ENCODE measurements around the gene DENND4A.
A peak's percentile ranks its signal among the peaks of the same experiment; 100 is the strongest.

DENND4A gene

DNA sequence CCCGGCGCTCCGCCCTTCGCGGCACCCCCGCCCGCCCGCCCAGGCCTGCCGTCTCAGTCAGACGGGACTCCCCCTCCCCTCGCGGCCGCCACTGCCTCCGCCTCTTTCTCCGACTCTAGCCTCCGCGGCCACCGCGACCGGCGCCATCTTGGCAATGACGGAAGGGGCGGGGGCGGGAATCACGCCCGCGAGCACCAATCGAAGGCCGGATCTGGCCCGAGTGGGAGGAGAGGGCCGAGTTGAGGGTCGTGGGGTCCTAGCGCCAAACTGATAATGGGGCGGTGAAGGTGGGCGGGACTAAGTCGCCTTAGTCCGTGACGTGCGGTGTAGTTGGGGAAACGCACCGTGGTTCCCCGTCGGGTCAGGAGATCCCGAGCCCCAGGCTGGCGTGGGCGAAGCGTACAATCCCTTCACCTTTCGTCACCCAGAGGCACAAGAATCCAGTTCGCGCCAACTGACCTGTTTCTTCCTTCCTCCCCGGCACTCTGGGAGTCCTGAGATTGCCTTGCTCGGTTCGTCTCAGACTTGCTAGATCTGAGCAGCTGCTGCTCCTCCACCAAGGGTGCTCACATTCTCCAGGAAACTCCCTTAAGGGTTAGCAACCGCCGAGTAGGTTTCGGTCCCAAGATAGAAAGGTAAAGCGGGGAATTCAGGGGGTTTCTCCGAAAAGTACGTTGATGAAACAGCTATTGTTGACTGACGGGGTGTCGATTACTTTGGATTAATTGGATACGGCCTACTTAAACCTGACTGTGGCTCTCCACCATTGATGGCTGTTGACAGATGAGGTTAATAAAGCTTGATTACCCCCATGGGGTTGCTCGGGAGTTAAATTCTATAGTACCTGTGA lies at the start of gene DENND4A:
DENND4A (minus strand) TSS at position 156 of the 850 bp plus-strand sequence. CDS start 35,843 bp downstream, outside the sequence.
- FAIRE-seq (peak; percentile 97), DNase-seq (ENCODE audit: low spot score) (peak; percentile 98)

DNA sequence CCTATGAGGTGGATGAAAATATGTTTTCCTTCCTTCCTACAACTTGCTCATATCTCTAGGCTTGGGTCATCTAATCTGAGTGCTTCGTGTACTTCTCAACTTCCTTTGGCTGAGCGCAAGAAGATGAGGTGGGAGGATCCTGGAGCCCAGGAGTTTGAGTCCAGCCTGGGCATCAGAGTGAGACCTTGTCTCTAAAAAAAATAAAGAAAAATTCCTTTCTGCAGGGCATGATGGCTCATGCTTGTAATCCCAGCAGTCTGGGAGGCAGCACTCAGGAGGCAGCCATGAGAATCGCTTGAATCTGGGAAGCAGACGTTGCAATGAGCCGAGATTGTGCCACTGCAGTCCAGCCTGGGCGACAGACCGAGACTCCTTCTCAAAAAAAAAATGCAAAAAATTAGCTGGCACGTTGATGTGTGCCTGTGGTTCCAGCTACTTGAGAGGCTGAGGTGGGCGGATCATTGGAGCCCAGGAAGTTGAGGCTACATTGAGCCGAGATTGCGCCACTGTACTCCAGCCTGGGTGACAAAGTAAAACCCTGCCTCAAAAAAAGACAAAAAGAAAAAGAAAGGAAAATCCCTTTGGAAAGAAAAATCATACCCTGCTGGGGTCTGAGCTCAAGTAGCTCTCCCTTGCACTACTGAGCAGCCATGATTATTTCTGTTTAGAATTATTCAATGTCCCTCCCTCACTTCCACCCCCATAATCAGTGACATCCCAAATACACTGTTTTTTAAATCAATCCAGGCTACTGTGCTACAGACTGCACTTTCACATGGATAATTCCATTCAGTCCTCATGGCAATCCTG lies 49.2 kb upstream of the DENND4A start:
- FAIRE-seq (no peak), DNase-seq (ENCODE audit: low spot score) (no peak)

DNA sequence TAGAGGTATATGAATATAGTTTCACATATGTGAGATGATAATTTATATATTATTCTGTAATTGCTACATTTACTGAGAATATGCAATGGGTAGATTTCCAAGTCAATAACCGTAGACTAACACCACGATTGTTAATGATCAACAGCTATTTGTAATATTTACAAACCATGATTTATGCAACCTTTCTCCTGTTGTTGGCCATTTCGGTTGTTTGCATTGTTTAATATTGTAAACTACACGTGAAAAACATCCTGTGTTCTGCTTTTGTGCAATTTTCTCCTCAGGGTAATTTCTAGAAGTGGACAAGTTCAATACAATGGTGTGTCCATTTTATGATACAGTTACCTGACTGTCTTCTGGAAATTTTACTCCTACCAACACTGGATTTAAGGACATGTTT lies 47.9 kb upstream of the DENND4A start:
- FAIRE-seq (no peak), DNase-seq (ENCODE audit: low spot score) (no peak)

DNA sequence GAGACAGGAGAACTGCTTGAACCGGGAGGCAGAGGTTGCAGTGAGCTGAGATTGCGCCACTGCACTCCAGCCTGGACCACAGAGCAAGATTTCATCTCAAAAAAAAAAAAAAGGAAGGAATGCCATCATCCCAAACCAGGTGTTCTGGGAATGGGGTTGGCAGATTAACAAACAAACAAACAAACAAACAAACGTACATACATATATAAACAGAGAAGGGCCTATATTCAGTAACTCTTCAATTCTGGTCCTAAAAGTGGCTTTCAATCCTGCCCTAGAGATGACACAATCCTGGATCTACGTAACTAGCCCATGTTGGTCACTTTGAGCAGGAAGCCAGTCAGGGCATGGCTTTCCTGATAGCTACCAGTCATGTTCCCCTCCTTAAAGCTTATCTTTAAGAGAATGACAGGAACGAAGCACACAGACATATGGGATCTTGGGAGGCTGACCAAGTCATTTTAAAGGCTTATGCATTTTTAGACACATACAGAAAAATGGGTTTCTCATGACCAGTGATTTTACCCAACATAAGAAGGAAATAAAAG lies 47.3 kb upstream of the DENND4A start:
- FAIRE-seq, result no peak
- DNase-seq (ENCODE audit: low spot score), result no peak

DNA sequence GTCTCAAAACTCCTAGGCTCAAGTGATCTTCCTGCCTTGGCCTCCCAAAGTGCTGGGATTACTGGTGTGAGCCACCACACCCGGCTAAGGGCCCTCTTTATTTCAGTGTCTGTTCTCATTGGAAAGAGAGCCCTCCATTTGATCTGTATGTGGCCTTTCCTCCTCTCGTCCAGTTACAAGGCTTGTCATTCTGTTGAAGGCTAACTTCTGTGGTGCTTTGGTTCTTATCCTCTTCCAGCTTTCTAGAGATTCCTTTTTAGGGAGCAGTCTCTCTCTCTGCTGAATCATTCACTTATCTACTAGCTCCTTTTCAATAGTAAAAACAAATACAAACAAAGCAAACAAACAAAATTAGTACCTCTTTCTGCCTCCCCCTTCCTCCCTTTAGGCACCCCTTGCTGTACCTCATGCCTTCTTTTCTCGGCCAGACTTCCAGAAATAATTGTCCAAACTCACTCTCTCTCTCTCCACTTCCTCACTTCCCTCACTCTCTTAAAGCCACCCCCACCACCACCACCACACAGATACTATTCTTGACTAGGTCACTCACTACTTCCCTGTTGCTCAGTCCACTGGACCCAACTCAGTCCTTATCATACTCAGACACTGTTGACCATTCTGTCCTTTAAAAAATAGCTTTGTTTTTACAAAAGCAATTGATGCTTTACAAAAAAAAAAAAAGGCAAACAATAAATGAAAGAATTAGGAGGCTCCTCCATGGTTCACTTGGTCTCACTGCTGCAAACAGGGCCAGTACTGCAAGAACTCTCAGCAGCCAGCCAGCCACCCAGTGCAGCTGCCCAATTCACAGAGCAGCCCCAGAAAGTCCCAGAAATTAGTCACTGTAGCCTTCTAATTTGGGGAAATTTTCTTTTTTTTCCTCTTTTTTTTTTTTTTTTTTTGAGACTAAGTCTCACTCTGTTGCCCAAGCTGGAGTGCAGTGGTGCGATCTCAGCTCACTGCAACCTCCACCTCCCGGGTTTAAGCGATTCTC lies 45.5 kb upstream of the DENND4A start:
- no peak for FAIRE-seq
- DNase-seq (ENCODE audit: low spot score), result no peak

DNA sequence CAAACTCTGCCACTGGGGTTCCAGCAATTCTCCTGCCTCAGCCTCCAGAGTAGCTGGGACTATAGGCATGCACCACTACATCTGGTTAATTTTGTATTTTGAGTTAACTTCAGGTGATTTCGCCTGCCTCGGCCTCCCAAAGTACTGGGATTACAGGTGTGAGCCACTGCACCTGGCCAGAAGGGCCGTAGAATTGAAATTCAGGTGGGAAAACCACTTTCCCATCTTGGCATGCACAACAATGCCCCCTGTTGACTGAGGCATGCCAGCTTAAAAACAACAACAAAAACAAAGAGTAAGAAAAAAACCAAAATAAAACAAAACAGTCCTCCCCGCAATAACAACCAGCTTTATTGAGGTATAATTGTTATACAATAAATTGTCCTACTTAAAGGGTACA lies 44.6 kb upstream of the DENND4A start:
- no peak for FAIRE-seq
- no peak for DNase-seq (ENCODE audit: low spot score)

DNA sequence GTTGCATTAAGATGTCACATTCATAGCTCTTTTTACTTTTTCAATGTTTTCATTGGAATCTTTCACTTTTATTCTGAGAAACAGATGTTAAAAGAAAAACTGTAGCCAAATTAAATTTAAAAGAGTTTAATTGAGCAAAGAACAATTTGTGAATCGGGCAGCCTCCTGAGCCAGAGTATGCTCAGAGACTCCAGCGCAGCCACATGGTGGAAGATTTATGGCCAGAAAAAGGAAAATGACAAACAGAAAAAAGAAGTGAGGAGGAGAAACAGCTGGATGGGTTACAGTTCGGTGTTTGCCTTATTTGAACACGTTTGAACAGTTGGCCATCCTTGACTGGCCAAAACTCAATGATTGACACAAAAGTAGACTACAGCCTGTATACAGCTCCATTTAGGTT lies 43.4 kb upstream of the DENND4A start:
- FAIRE-seq (no peak), DNase-seq (ENCODE audit: low spot score) (no peak)

DNA sequence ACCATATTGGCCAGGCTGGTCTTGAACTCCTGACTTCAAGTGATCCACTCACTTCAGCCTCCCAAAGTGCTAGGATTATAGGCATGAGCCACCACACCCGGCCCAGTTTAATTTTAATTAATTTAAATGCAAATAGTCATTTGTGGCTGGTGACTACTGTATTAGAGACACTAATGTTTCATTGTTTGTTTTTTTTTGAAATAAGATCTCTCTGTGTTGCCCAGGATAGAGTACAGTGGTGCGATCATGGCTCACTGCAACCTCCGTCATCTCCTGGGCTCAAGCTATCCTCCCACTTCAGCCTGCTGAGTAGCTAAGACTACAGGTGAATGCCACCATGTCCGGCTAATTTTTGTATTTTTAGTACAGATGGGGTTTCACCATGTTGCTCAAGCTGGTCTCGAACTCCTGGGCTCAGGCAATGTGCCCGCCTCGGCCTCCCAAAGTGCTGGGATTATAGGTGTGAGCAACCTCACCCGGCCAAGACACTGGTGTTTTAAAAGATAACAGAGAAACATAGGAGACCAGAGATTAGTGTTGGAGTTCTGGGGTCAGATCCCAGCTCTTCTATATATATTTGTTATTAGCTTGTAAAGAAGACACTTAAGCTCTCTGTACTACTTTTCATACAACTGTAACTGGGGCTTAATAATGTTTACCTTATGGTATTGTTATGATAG lies 42.6 kb upstream of the DENND4A start:
- FAIRE-seq (no peak), DNase-seq (ENCODE audit: low spot score) (no peak)

DNA sequence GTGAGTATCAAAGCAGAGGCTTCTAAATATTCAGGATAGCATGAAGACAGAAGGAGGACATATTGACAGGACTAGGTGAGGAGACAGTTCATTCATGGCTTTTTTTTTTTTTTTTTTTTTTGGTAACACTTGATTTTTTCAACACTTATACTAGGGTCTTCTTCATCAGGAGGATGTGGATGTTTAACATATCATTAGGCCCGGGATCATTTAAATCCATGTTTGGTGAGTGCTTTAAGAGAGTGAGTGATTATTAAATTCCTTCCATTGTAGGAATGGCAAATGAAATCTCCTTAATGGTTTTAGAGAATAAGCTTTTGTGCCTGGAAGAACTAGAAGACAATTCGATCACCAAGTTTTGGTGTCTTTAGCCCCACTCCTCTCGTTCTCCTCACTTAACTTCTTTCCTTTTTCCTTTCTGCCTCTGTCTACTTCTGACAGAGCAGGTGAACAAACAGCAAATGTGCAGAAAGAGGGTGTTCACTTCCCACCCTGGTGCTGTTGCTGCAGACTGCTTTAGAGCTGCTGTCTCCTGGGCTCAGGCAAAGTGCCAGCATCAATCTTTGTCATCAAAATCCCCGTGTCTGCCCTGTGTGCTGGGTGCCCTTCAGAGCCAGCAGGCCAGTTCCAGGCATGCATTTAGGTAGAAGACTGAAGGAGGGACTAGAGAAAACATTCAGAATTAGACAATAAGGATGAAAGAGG lies 41.6 kb upstream of the DENND4A start:
- no peak for FAIRE-seq

DNA sequence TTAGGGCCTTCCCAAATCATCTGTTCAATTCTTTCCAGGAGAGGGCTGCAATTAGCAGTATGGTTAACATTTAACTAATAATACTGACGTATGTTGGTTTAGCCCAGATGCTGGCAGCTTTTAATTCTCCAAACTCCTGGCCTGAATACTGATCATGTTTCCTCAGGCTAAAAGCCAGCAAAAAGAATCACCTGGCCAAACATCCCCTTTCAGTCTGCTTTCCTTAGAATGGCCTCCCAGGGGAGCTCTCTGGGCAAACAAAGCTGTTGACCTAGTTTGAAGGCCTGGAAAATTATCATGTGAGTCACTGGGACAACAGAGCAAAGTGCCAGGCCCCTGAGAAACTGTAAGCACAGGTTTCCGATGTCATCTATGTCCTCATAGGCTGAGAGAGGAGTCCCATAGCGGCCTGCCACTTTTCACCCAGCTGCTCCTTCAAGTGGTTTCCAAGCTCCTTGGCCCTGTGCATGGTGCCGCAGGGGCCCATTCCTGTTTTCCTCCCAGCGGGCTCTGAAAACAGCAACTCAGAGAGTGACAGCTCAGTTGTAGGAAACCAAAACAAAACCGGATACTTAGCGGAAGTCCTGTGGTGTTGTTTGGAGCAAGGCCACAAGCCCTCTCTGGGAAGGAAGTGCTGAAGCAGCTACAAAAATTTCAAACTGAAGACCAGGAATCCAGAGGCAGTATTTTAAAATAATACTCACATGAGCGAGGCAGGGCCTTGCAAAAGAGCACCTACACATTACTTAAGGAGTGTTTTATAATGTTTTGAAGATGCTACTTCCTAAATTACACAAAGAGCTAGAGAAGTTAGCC lies 40.7 kb upstream of the DENND4A start:
- DNase-seq (ENCODE audit: low spot score) (peak; percentile 94), FAIRE-seq (no peak)

More for the DNA sequence above, 41.6 kb upstream of the DENND4A start:
- no peak for DNase-seq (ENCODE audit: low spot score)

DNA sequence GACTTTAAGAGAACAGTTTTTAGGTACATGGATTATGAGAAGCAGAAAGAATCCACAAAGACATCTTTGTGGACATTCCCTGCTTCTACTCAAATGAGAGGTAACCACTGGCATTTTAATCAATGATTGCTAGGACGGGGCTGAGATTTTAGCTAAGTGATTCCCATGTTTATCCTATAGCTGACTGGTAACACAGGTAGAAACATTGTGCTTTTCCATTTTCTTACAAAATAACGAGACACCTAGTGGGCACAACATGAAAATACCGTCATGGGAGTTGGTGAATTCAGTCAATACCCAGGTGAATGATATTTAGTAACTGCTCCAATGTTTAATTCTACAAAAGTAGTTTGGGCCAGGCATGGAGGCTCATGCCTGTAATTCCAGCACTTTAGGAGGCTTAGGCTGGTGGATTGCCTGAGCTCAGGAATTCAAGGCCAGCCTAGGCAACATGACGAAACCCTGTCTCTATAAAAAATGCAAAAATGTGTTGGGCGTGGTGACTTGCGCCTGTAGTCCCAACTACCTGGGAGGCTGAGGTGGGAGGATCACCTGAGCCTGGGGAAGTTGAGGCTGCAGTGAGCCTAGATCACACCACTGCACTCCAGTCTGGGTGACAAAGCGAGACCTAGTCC lies 37.2 kb upstream of the DENND4A start:
- peak; percentile 50 for DNase-seq (ENCODE audit: low spot score)
- peak; percentile 50 for FAIRE-seq

DNA sequence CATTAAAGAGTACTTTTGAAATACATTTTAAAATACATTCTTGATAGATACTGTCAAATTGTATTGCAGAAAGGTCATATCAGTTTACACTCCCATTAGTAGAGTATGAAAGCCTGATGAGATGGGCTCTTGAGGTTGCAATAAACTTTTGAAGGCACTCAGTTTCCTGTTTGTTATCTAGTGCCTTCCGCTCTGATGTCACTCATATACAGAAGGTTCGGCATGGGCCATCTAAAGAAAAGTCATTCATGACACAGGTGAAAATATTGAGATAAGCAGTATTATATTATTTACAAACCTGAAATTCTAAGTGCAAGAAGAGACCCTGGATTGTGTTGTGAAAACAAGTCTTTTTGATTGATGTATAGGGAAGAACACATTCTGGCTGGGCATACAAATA lies 36.5 kb upstream of the DENND4A start:
- DNase-seq (ENCODE audit: low spot score), result no peak
- FAIRE-seq, result no peak

DNA sequence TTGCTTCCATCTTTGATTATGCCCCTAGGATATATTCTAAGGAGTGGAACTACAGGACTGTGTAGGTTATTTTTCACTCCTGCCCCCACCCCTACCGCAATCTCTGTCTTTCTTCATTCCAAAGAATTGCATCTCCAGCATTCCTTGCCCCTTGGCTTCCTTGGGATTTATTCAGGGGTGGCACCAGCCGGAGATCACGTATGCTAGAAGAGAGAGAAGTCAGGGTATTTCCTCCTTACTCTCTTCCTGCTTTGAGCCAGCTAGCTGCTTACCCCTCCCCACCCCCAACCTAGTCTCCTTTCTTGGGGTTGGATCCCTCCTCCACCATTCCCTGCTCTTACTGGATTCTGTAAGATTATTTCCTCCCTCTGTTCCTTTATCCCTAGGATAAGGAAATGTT lies 35.0 kb upstream of the DENND4A start:
- no peak for DNase-seq (ENCODE audit: low spot score)
- FAIRE-seq, result no peak

DNA sequence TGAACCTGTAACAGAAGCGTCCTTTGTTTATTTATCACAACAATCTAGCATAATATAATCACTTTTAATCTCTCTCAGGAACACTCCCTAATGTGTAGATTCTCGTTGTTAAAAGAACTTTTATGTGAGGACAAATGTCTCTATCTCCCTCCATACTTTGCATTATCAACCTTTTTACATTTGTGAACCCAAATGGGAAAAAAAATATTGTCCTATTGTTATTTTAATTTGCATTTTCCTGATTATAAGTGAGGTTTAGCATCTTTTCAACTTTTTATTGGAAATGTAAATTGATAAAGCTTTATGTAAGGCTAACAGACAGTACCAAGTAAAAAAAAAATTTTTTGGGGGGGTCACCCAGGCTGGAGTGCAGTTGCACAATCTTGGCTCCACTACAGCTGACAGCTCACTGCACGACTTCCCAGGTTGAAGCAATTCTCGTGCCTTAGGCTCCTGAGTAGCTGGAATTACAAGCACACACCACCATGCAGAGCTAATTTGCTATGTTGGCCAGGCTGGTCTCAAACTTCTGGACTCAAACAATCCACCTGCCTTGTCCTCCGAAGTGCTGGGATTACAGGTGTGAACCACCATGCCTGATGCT lies 33.0 kb upstream of the DENND4A start:
- DNase-seq (ENCODE audit: low spot score), result no peak
- no peak for FAIRE-seq

DNA sequence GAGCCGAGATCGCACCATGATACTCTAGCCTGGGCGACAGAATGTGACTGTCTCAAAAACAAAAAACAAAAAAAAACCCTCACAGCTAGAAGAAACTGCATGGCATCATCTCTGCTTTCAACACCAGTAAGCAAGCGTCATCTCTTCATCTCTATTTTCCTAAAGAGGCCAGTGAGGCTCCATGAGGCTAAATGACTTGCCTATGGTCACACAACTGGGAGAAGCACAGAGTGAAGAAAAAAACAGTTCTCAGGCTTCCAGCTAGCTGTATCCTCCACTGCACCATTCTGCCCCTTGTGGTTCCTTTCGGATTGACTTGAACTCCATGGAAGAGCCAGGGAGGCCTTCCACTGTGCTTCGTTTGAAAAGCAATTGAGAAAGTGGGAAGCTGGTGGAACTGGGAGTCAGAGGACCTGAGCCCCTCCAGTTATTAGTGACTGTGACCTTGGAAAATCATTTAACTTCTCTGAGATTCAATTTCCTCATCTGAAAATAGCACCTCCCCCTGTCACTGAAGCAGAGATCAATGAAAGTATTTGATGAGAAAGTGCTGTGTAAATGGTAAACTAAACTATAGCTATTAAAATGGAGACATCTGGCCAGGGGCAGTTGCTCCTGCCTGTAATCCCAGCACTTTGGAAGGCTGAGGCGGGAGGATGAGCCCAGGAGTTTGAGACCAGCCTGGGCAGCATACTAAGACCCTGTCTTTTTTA lies 32.1 kb upstream of the DENND4A start:
- peak; percentile 79 for DNase-seq (ENCODE audit: low spot score)
- FAIRE-seq, result no peak

DNA sequence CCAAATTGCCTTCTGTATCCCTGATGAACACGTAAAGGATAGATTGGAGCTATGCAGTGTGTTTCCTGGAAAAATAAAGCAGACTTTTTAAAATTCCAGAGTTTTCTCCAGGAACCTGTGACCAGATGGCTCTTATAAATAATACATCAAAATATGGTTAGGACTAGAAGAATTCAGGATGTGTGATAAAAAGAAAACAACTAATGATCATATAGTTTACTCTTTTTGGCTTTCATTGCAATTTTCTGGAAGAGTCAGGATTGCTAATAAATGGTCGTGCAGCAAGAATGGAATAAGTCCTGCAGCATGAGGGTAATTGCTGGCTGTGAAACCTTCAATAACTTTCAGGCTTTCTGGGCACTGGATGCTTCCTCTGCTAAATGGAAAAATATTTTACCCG lies 30.2 kb upstream of the DENND4A start:
- FAIRE-seq (no peak), DNase-seq (ENCODE audit: low spot score) (no peak)

DNA sequence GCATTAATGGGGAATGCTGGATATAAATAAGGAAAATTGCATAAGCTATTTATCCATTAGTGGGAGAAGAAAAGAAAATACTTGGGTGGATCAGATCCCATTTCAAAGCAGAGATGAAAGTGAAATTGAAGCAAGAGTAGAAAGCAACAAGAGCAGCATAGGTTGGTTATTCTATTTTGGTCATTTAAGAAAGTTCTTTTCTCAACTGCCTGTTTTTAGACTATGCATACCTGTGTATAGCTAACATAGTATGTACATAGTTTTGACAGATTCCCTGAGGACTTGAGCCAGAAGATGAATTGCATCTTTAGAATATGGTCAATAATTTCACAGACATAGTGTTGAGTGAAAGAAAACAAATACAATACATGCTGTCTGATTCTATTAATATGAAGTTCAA lies 29.0 kb upstream of the DENND4A start:
- FAIRE-seq (no peak), DNase-seq (ENCODE audit: low spot score) (no peak)
